ENCODE results near the gene ZNF200.
"Not testable (repeated sequence)": the region's sequence is repeated elsewhere in the genome, so short reads cannot be mapped to it uniquely, and the experiment has no call there.

ZNF200 gene

GRCh38 chr16:3186946-3187690 is 47.8 kb downstream of the ZNF200 start:
- H3K4me1 Mint-ChIP-seq (ENCODE audit: low read depth), result peaks cover 39% of the 10 kb centered on the region
- peaks cover 81% of the 10 kb centered on the region for H3K27me3 Mint-ChIP-seq (ENCODE audit: low read depth)
- DNase-seq (ENCODE audit: low spot score), result no peak
- H3K27ac Mint-ChIP-seq, result no peak overlapping the region
- H3K9me3 Mint-ChIP-seq, result peaks cover 6% of the 10 kb centered on the region
- H3K4me3 Mint-ChIP-seq, result peak overlapping the region; percentile 69
- peaks cover 6% of the 10 kb centered on the region for H3K36me3 Mint-ChIP-seq (ENCODE audit: low read depth)

GRCh38 chr16:3183445-3184139 is 51.4 kb downstream of the ZNF200 start:
- no peak for DNase-seq (ENCODE audit: low spot score)
- Mint-ChIP-seq H3K4me3 (peak overlapping the region; percentile 63), H3K9me3 (peaks cover 6% of the 10 kb centered on the region), H3K36me3 (ENCODE audit: low read depth) (peaks cover 6% of the 10 kb centered on the region), H3K27me3 (ENCODE audit: low read depth) (peaks cover 81% of the 10 kb centered on the region), H3K4me1 (ENCODE audit: low read depth) (peaks cover 22% of the 10 kb centered on the region), H3K27ac (peak overlapping the region; percentile 70)

- peak; percentile 40 for DNase-seq (ENCODE audit: low spot score)
- H3K4me3 Mint-ChIP-seq, result peak overlapping the region; percentile 63
- peaks cover 6% of the 10 kb centered on the region for H3K36me3 Mint-ChIP-seq (ENCODE audit: low read depth)
- H3K9me3 Mint-ChIP-seq, result peaks cover 6% of the 10 kb centered on the region
- peaks cover 82% of the 10 kb centered on the region for H3K27me3 Mint-ChIP-seq (ENCODE audit: low read depth)
- H3K4me1 Mint-ChIP-seq (ENCODE audit: low read depth), result peaks cover 17% of the 10 kb centered on the region
- peak overlapping the region; percentile 67 for H3K27ac Mint-ChIP-seq
These were observed 52.1 kb downstream of the ZNF200 start for GRCh38 chr16:3182608-3183444.

- H3K27ac Mint-ChIP-seq, result peak overlapping the region; percentile 67
- H3K27me3 Mint-ChIP-seq (ENCODE audit: low read depth), result peaks cover 82% of the 10 kb centered on the region
- not testable (repeated sequence) for DNase-seq (ENCODE audit: low spot score); H3K9me3 Mint-ChIP-seq; H3K36me3 Mint-ChIP-seq (ENCODE audit: low read depth)
- peaks cover 14% of the 10 kb centered on the region for H3K4me1 Mint-ChIP-seq (ENCODE audit: low read depth)
- H3K4me3 Mint-ChIP-seq, result peak overlapping the region; percentile 63
These were observed 52.7 kb downstream of the ZNF200 start for GRCh38 chr16:3182293-3182607.

- Mint-ChIP-seq H3K4me1 (ENCODE audit: low read depth) (peaks cover 14% of the 10 kb centered on the region), H3K27me3 (ENCODE audit: low read depth) (peaks cover 84% of the 10 kb centered on the region), H3K36me3 (ENCODE audit: low read depth) (peaks cover 6% of the 10 kb centered on the region), H3K4me3 (no peak overlapping the region), H3K9me3 (peaks cover 6% of the 10 kb centered on the region), H3K27ac (no peak overlapping the region)
- no peak for DNase-seq (ENCODE audit: low spot score)
These were observed 54.5 kb downstream of the ZNF200 start for GRCh38 chr16:3180445-3180878.

GRCh38 chr16:3179651-3180050 is 55.3 kb downstream of the ZNF200 start:
- Mint-ChIP-seq H3K27ac (no peak overlapping the region), H3K4me1 (ENCODE audit: low read depth) (peaks cover 14% of the 10 kb centered on the region), H3K36me3 (ENCODE audit: low read depth) (peaks cover 6% of the 10 kb centered on the region), H3K4me3 (no peak overlapping the region), H3K9me3 (peaks cover 6% of the 10 kb centered on the region), H3K27me3 (ENCODE audit: low read depth) (peaks cover 91% of the 10 kb centered on the region)
- DNase-seq (ENCODE audit: low spot score), result no peak

GRCh38 chr16:3175157-3176093 is 59.5 kb downstream of the ZNF200 start:
- H3K36me3 Mint-ChIP-seq (ENCODE audit: low read depth), result peaks cover 1% of the 10 kb centered on the region
- peaks cover 30% of the 10 kb centered on the region for H3K4me1 Mint-ChIP-seq (ENCODE audit: low read depth)
- no peak overlapping the region for H3K27ac Mint-ChIP-seq
- no peak for DNase-seq (ENCODE audit: low spot score)
- no peaks in the 10 kb centered on the region for H3K9me3 Mint-ChIP-seq
- no peak overlapping the region for H3K4me3 Mint-ChIP-seq
- peaks cover 84% of the 10 kb centered on the region for H3K27me3 Mint-ChIP-seq (ENCODE audit: low read depth)

- Mint-ChIP-seq H3K27me3 (ENCODE audit: low read depth) (peaks cover 83% of the 10 kb centered on the region), H3K4me1 (ENCODE audit: low read depth) (peaks cover 30% of the 10 kb centered on the region), H3K36me3 (ENCODE audit: low read depth) (peaks cover 1% of the 10 kb centered on the region), H3K4me3 (peak overlapping the region; percentile 70), H3K27ac (no peak overlapping the region), H3K9me3 (no peaks in the 10 kb centered on the region)
- no peak for DNase-seq (ENCODE audit: low spot score)
These were observed 60.3 kb downstream of the ZNF200 start for GRCh38 chr16:3174618-3175148.

- Mint-ChIP-seq H3K4me3 (peak overlapping the region; percentile 70), H3K4me1 (ENCODE audit: low read depth) (peaks cover 30% of the 10 kb centered on the region), H3K9me3 (no peaks in the 10 kb centered on the region), H3K27me3 (ENCODE audit: low read depth) (peaks cover 83% of the 10 kb centered on the region), H3K27ac (no peak overlapping the region), H3K36me3 (ENCODE audit: low read depth) (peaks cover 1% of the 10 kb centered on the region)
- no peak for DNase-seq (ENCODE audit: low spot score)
These were observed 60.9 kb downstream of the ZNF200 start for GRCh38 chr16:3173892-3174617.

Measured in T-helper 2 cell treated with Interferon-gamma antibody and Interleukin-4, amounts not matched to agents 5 μg/mL and 100 μg/mL, for 36 hours (primary cell).